NCI-H82 (cell line): Measurements from ENCODE around the gene CADM1.
A peak's percentile ranks its signal among the peaks of the same experiment; 100 is the strongest.

Source experiments
- DNase-seq: peaks from one replicate; lab custom pipeline; 2025; lab: John Stamatoyannopoulos, UW

Gene CADM1

DNA sequence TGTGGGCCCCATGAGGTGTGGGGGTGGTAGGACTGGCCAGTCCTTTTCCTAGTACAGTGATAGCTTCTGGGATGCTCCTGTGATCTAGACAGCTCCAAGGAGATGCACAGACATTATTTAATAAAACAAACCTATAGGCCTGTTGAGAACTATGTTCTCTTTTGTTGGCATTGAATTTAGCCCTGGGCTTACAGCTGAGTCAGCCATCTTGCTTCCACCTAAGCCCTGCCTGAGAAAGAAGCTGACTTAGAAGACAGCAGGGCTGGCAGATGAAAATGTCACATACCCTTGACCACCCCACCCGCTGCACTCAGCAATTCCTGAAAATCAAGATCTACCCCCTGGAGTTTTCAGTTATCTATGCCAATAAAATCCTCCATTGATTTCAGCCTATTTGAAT, 353.2 kb downstream of the CADM1 start:
- DNase-seq, result no peak

DNA sequence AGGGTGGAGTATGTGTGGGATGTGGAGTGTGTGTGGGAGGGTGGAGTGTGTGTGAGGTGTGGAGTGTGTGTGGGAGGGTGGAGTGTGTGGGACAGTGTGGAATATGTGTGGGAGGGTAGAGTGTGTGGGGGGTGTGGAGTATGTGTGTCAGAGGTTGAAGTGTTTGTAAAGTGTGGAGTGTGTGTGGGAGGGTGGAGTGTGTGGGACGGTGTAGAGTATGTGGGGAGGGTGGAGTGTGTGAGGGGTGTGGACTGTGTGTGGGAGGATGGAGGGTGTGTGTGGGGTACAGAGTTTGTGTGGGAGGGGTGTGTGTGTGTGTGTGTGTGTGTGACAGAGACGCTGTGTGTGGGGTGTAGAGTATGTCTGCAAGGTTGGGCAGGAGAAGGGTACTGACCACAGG, 355.5 kb downstream of the CADM1 start:
- no peak for DNase-seq

GRCh38 chr11:115148101-115148500, 356.1 kb downstream of the CADM1 start:
- DNase-seq, result no peak

- DNase-seq, result no peak
Measured at GRCh38 chr11:115147243-115147807, 356.9 kb downstream of the CADM1 start.

GRCh38 chr11:115146425-115146824, 357.8 kb downstream of the CADM1 start:
- DNase-seq, result no peak

GRCh38 chr11:115145324-115145723, 358.9 kb downstream of the CADM1 start:
- no peak for DNase-seq

DNA sequence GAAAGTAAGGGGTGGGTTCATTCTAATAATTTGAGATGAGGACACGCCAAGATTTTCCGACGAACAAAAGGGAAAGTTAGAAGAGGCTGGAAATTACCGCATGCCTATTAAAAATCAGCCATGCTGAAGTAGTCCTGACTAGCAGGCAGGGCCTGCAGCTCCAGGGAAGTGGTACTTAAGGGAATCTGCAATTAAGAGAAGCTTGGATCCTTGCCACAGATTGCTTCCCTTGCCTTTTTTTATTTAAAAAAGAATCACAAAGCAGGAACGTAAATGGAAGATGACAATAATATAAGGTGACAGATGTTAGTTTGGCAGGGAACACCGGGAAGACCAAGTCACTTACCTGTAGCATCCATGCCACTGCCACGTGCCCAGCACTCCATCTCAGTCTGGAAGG, 359.3 kb downstream of the CADM1 start:
- no peak for DNase-seq

- no peak for DNase-seq
Measured at GRCh38 chr11:115144014-115144413, 360.2 kb downstream of the CADM1 start.

DNA sequence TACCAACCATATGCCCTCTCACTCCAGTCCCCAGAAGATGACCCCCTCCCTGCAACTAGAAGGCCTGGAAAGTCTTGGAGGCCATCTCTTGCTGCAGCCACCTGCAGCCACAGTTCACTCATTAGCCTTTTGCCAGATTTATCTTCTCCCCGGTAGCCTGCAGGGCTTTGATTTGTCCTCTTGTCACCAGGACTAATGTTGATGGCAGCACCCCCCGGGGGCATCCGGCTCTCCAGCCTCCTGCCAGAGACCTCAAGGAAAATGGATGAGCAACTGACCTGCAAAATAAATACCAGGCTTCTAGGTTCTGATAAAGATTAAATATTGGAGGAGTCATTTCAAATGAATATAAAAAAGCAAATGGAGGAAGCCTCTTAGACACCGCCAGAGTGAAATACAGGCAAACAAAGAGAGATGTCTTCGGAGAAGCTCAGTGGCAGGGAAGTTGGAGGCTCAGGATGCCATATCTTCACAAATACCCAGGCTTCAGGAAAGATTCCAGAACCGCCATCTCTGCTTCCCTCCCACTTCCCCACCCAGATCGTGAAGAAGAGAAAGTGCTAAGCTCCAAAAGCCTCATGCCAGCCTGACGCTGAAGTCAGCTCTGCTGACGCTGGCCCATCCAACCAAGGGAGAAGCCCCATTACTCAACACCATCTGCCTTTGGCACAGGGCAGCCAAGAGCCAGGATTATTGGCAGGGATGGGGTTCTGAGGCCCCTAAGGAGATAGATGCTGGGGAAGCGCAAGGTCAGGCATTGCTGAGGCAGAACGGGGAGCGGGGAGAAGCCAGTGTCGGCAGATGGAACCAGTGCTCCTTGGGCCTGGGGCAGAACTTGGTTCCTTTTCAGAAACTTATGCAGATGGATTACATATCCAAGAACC, 362.7 kb downstream of the CADM1 start:
- no peak for DNase-seq

- DNase-seq, result no peak
Measured at GRCh38 chr11:115135936-115136335, 368.3 kb downstream of the CADM1 start.

- DNase-seq, result no peak
Measured at GRCh38 chr11:115134926-115135325, 369.3 kb downstream of the CADM1 start.

GRCh38 chr11:115133475-115134209, 370.6 kb downstream of the CADM1 start:
- DNase-seq, result no peak

- peak; percentile 19 for DNase-seq
Measured at GRCh38 chr11:115132436-115133228, 371.6 kb downstream of the CADM1 start.

GRCh38 chr11:115129473-115130289, 374.5 kb downstream of the CADM1 start:
- DNase-seq, result no peak

GRCh38 chr11:115128226-115128625, 376.0 kb downstream of the CADM1 start:
- DNase-seq, result peak; percentile 33

DNA sequence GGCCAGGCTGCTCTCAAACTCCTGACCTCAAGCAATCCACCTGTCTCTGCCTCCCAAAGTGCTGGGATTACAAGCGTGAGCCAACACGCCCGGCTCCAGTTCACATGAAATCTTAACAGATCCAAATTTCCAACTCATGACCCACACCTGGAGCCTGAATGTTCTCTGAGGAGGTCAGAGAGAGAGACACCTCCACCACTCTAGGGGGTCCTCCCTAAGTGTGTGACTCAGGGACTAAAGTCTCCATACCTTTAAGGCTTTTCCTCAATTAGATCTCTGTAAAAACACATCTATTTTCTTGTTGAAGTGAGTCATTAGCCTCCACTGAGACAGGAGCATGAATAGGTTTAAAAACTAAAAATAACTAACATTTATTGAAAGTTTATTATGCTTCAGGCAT, 376.4 kb downstream of the CADM1 start:
- DNase-seq, result no peak

GRCh38 chr11:115126515-115127208, 377.6 kb downstream of the CADM1 start:
- DNase-seq, result peak; percentile 79

DNA sequence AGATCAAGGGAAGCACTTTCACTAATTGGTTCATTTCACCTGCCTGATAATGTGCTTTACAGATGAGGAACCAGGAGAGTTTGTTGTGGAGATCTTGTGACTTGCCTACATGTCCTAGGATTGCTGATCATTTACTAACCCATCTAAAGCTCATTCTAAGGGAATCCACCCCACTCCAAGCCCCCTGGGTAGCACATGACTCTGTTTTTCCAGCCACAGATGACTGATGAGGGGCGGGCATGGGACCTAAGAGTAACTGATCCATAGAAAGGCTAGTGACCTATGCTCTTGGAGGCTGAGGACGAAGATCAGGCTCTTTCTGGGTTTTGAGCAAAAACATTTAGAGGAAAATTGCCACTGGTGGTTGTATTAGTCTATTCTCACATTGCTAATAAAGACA, 378.1 kb downstream of the CADM1 start:
- no peak for DNase-seq

GRCh38 chr11:115124786-115125185, 379.4 kb downstream of the CADM1 start:
- peak; percentile 3 for DNase-seq

GRCh38 chr11:115123641-115124040, 380.6 kb downstream of the CADM1 start:
- no peak for DNase-seq

DNA sequence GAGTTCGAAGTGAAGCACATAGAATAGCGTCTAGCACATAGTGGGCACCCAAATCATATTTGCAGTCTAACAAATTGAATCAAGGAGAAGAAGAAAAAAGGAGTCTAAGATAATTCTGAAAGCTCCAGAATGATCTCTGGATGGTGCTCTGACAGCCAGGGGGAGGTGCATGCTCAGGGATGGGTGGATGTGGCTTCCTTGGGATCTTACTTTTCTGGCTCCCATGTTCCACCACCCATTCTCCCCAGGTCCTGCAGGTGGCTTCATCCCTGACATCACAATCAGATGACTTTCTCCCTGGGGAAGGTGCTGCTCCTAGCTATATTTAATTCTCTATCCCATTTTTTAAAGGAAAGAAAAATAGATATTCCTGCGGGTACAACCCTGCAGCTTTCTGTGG, 381.9 kb downstream of the CADM1 start:
- DNase-seq, result no peak
